GM21423 (cell line): ENCODE data around the gene IL2RG.

Source experiments
- ATAC-seq: cut with Tn5 transposase; IDR thresholded peaks from one replicate; pipeline ENCODE4 v1.9.1; 2021; ENCODE audit warnings: mild to moderate bottlenecking, moderate library complexity; ENCODE audit not compliant: unreplicated experiment

IL2RG gene

GRCh38 chrX:71109051-71109450 lies 2.3 kb downstream of the IL2RG start:
- no peak for ATAC-seq

GRCh38 chrX:71107762-71108360 lies 3.5 kb downstream of the IL2RG start:
- ATAC-seq: no peak

GRCh38 chrX:71107245-71107644 lies 4.1 kb downstream of the IL2RG start:
- ATAC-seq: no peak

- ATAC-seq: no peak
These were observed 5.0 kb downstream of the IL2RG start, which contains the start of gene CXorf65 for GRCh38 chrX:71106427-71106826. Gene CXorf65, minus strand, starts transcription at chrX:71106740. Its CDS starts 184 bp downstream, at chrX:71106556.

- ATAC-seq: no peak
These were observed 5.7 kb downstream of the IL2RG start for GRCh38 chrX:71105628-71106027.

- ATAC-seq: peak; percentile 50
These were observed 8.0 kb downstream of the IL2RG start for GRCh38 chrX:71103110-71103983.

- no peak for ATAC-seq
These were observed 9.1 kb downstream of the IL2RG start for GRCh38 chrX:71102292-71102691.

GRCh38 chrX:71100581-71101505 lies 10.5 kb downstream of the IL2RG start:
- no peak for ATAC-seq

GRCh38 chrX:71099736-71100135 lies 11.6 kb downstream of the IL2RG start:
- ATAC-seq: no peak

- ATAC-seq: no peak
These were observed 12.3 kb downstream of the IL2RG start for GRCh38 chrX:71098951-71099506.

- ATAC-seq: no peak
These were observed 13.1 kb downstream of the IL2RG start for GRCh38 chrX:71098302-71098701.

- ATAC-seq: no peak
These were observed 14.7 kb downstream of the IL2RG start for GRCh38 chrX:71096760-71097032.

- ATAC-seq: peak; percentile 34
These were observed 15.2 kb downstream of the IL2RG start for GRCh38 chrX:71095981-71096759.

GRCh38 chrX:71095555-71095980 lies 15.8 kb downstream of the IL2RG start, which contains the start of gene FOXO4:
Gene FOXO4, plus strand, starts transcription at chrX:71095851. Its CDS starts 678 bp downstream, at chrX:71096529.
- ATAC-seq: peak; percentile 86

GRCh38 chrX:71095033-71095432 lies 16.3 kb downstream of the IL2RG start:
- no peak for ATAC-seq

GRCh38 chrX:71091263-71091662 lies 20.1 kb downstream of the IL2RG start:
- ATAC-seq: no peak

- no peak for ATAC-seq
These were observed 25.5 kb downstream of the IL2RG start for GRCh38 chrX:71085900-71086299.

GRCh38 chrX:71082822-71083221 lies 28.6 kb downstream of the IL2RG start:
- no peak for ATAC-seq

- ATAC-seq: no peak
These were observed 29.2 kb downstream of the IL2RG start for GRCh38 chrX:71082124-71082647.
